Measurements from ENCODE around the gene XYLT1.

DNA sequence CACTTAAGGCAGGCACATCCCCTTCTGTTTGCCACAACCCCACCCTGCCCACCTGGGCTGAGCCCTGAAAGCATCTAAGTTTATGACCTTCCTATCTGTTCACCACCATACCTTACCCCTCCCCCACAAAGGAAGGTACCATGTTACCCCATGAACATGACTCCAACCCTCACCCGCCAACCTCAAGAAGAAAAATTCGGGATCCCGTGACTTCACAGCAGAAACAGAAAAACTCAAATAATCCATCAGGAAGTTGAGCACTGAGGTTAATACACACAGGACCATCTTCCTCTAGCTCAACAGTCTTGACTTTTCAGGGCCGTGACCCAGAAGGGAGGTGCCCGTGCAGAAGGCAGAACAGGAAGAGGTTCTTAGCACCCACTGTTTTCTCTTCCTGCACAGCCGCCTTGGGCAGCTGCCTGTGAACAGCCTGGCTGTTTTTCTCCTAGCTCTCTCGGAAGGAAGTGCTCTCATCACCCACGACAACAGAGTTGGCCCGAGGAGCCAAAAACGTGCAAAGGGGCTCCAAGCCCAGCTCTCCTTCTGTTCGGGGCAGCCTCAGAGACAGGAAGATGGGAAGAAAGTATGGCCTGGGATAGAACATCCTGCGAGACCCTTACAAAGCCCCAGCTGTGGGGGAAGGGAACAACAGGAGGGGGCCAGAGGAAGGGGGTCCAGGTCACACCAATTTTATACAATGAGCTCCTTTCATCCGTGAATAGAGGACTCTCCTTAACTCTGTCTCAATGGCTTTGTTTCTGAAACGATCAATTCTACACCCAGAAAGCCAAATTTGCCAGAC lies 101.1 kb downstream of the XYLT1 start:
- TF ChIP-seq, protein P1, sequence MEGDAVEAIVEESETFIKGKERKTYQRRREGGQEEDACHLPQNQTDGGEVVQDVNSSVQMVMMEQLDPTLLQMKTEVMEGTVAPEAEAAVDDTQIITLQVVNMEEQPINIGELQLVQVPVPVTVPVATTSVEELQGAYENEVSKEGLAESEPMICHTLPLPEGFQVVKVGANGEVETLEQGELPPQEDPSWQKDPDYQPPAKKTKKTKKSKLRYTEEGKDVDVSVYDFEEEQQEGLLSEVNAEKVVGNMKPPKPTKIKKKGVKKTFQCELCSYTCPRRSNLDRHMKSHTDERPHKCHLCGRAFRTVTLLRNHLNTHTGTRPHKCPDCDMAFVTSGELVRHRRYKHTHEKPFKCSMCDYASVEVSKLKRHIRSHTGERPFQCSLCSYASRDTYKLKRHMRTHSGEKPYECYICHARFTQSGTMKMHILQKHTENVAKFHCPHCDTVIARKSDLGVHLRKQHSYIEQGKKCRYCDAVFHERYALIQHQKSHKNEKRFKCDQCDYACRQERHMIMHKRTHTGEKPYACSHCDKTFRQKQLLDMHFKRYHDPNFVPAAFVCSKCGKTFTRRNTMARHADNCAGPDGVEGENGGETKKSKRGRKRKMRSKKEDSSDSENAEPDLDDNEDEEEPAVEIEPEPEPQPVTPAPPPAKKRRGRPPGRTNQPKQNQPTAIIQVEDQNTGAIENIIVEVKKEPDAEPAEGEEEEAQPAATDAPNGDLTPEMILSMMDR (IDR thresholded peaks at IDR 0.05; ENCODE audit: low read depth, low read length) = no peak
- no peak for TF ChIP-seq EZH2phosphoT487 (IDR thresholded peaks at IDR 0.05; ENCODE audit: low read depth)

Data from OCI-LY3 (cell line).